HEK293 (cell line): ENCODE measurements around the gene SPACDR.

Experiments
- CTCF ChIA-PET: fragments of 350-600 bp; formaldehyde crosslinking; extraction: SDS; loops from one replicate; lab custom pipeline; 2021; ENCODE audit warnings: antibody characterized with exemption; lab: Yijun Ruan, JAX
- POLR2A ChIA-PET: fragments of 300-600 bp; formaldehyde crosslinking; extraction: SDS; loops from one replicate; lab custom pipeline; 2020; ENCODE audit warnings: antibody characterized with exemption, inconsistent platforms; lab: Yijun Ruan, JAX
- H3K27ac ChIP-seq: fragments of 200-500 bp; sonication (Bioruptor generic); 2 replicates; pipeline ENCODE4 v1.5.1; 2014; ENCODE audit warnings: low read depth, low read length, control low read depth, inconsistent platforms; ENCODE audit errors: extremely low read depth
- H3K36me3 ChIP-seq, 2 experiments: fragments of 200-500 bp in 1 of 2; sonication (Bioruptor generic) in 1 of 2; 1 replicate in 1 of 2; 2 replicates in 1 of 2; pipeline ENCODE4 v1.5.1; 2014 to 2017; ENCODE audit warnings: inconsistent platforms in 2 of 2, low read length in 2 of 2; ENCODE audit not compliant: control insufficient read depth in 2 of 2, insufficient read depth in 1 of 2
- H3K4me1 ChIP-seq: fragments of 200-500 bp; sonication (Bioruptor generic); 2 replicates; pipeline ENCODE4 v1.5.1; 2014; ENCODE audit warnings: mild to moderate bottlenecking, low read length, inconsistent platforms; ENCODE audit not compliant: control insufficient read depth, insufficient read depth
- H3K4me3 ChIP-seq: 2 replicates; pipeline ENCODE4 v1.5.1; 2011; ENCODE audit warnings: low read depth, mild to moderate bottlenecking, control low read depth, low read length, moderate library complexity
- H3K9me3 ChIP-seq: fragments of 200-500 bp; sonication (Bioruptor generic); 2 replicates; pipeline ENCODE4 v1.5.1; 2014; ENCODE audit warnings: low read depth, low read length, inconsistent platforms; ENCODE audit not compliant: control insufficient read depth, insufficient read depth
- KLF7 ChIP-seq: fragments of 450-650 bp; formaldehyde crosslinking; IDR thresholded peaks from 2 replicates; pipeline ENCODE4 v1.5.1; 2016; ENCODE audit warnings: missing biosample characterization, missing genetic modification characterization, borderline replicate concordance
- PRDM2 ChIP-seq: fragments of 450-650 bp; formaldehyde crosslinking; IDR thresholded peaks from 2 replicates; pipeline ENCODE4 v1.5.1; 2016; ENCODE audit warnings: missing biosample characterization, missing genetic modification characterization, borderline replicate concordance
- SCRT1 ChIP-seq: fragments of 450-650 bp; formaldehyde crosslinking; IDR thresholded peaks from 2 replicates; pipeline ENCODE4 v1.5.1; 2016; ENCODE audit warnings: missing biosample characterization, missing genetic modification characterization, borderline replicate concordance
- YY2 ChIP-seq: fragments of 450-650 bp; formaldehyde crosslinking; IDR thresholded peaks from 2 replicates; pipeline ENCODE4 v1.5.1; 2016; ENCODE audit warnings: missing biosample characterization, missing genetic modification characterization
- ZNF121 ChIP-seq: fragments of 450-650 bp; formaldehyde crosslinking; IDR thresholded peaks from 2 replicates; pipeline ENCODE4 v1.5.1; 2016; ENCODE audit warnings: missing biosample characterization, missing genetic modification characterization
- ZNF132 ChIP-seq: fragments of 450-650 bp; formaldehyde crosslinking; IDR thresholded peaks from 2 replicates; pipeline ENCODE4 v1.5.1; 2017; ENCODE audit warnings: missing biosample characterization, missing genetic modification characterization, borderline replicate concordance
- ZNF146 ChIP-seq: fragments of 450-650 bp; formaldehyde crosslinking; IDR thresholded peaks from 2 replicates; pipeline ENCODE4 v1.5.1; 2016; ENCODE audit warnings: missing biosample characterization, missing genetic modification characterization
- ZNF184 ChIP-seq: fragments of 450-650 bp; IDR thresholded peaks from 2 replicates; pipeline ENCODE4 v1.5.1; 2018; ENCODE audit warnings: missing biosample characterization, mild to moderate bottlenecking, missing genetic modification characterization
- ZNF423 ChIP-seq: fragments of 450-650 bp; formaldehyde crosslinking; IDR thresholded peaks from 2 replicates; pipeline ENCODE4 v1.5.1; 2016; ENCODE audit warnings: missing biosample characterization, missing genetic modification characterization
- ZNF501 ChIP-seq: fragments of 450-650 bp; formaldehyde crosslinking; IDR thresholded peaks from 2 replicates; pipeline ENCODE4 v1.5.1; 2016; ENCODE audit warnings: missing biosample characterization, missing genetic modification characterization
- ZNF510 ChIP-seq: fragments of 450-650 bp; formaldehyde crosslinking; IDR thresholded peaks from 2 replicates; pipeline ENCODE4 v1.5.1; 2018; ENCODE audit warnings: mild to moderate bottlenecking, missing genetic modification characterization, missing biosample characterization; ENCODE audit not compliant: insufficient replicate concordance
- ZNF623 ChIP-seq: fragments of 450-650 bp; formaldehyde crosslinking; IDR thresholded peaks from 2 replicates; pipeline ENCODE4 v1.5.1; 2016; ENCODE audit warnings: missing biosample characterization, missing genetic modification characterization
- ZNF701 ChIP-seq: fragments of 450-650 bp; formaldehyde crosslinking; IDR thresholded peaks from 2 replicates; pipeline ENCODE4 v1.5.1; 2016; ENCODE audit warnings: missing biosample characterization, missing genetic modification characterization
- ZNF76 ChIP-seq: fragments of 450-650 bp; formaldehyde crosslinking; IDR thresholded peaks from 2 replicates; pipeline ENCODE4; 2016; ENCODE audit warnings: low read depth, missing biosample characterization, missing genetic modification characterization, borderline replicate concordance
- ZNF791 ChIP-seq: fragments of 450-650 bp; formaldehyde crosslinking; IDR thresholded peaks from 2 replicates; pipeline ENCODE4 v1.5.1; 2016; ENCODE audit warnings: missing biosample characterization, missing genetic modification characterization
- ZNF837 ChIP-seq: fragments of 450-650 bp; formaldehyde crosslinking; IDR thresholded peaks from 2 replicates; pipeline ENCODE4 v1.5.1; 2016; ENCODE audit warnings: missing biosample characterization, missing genetic modification characterization
- TF ChIP-seq, protein P1 (sequence below): fragments of 450-650 bp; formaldehyde crosslinking; IDR thresholded peaks from 2 replicates; pipeline ENCODE4 v1.5.1; 2016; ENCODE audit warnings: missing biosample characterization, missing genetic modification characterization
- TF ChIP-seq, protein P2 (sequence below): fragments of 450-650 bp; formaldehyde crosslinking; IDR thresholded peaks from 2 replicates; pipeline ENCODE4 v1.5.1; 2016; ENCODE audit warnings: missing biosample characterization, missing genetic modification characterization, low read depth
- TF ChIP-seq, protein P3 (sequence below): fragments of 450-650 bp; formaldehyde crosslinking; IDR thresholded peaks from 2 replicates; pipeline ENCODE4 v1.5.1; 2017; ENCODE audit warnings: missing biosample characterization, missing genetic modification characterization
- TF ChIP-seq, protein P4 (sequence below): fragments of 450-650 bp; formaldehyde crosslinking; IDR thresholded peaks from 2 replicates; pipeline ENCODE4 v1.5.1; 2016; ENCODE audit warnings: missing biosample characterization, missing genetic modification characterization

The SPACDR gene

GRCh38 chr7:100464210-100464660, at the start of gene SPACDR:
SPACDR (minus strand) TSS chr7:100464260; CDS start chr7:100464025, 235 bp downstream.
- H3K9me3 ChIP-seq: no peaks in the 10 kb centered on the region
- H3K4me3 ChIP-seq: no peak within 1 kb of the TSS
- no peaks in the 10 kb centered on the region for H3K4me1 ChIP-seq
- TF ChIP-seq ZNF121 (tag by site-specific recombination) (0 out of 2 replicates have a peak, but pooled peaks have one; percentile 33), ZNF132 (tag by site-specific recombination) (no peak), SCRT1 (tag by site-specific recombination) (no peak)
- TF ChIP-seq, protein P1, sequence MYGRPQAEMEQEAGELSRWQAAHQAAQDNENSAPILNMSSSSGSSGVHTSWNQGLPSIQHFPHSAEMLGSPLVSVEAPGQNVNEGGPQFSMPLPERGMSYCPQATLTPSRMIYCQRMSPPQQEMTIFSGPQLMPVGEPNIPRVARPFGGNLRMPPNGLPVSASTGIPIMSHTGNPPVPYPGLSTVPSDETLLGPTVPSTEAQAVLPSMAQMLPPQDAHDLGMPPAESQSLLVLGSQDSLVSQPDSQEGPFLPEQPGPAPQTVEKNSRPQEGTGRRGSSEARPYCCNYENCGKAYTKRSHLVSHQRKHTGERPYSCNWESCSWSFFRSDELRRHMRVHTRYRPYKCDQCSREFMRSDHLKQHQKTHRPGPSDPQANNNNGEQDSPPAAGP (tag by site-specific recombination): no peak
- POLR2A ChIA-PET: interaction anchor here (0.7 kb wide), 1 partner anchor 34 kb away, joined by 4 read pairs; no protein-coding TSS in a partner anchor
- CTCF ChIA-PET: interaction anchor here (1.4 to 6.7 kb wide), 5 partner anchors 10 to 100 kb away, joined by 3 to 85 read pairs (median 7); partner anchors contain the start of gene NYAP1
- H3K36me3 ChIP-seq: peaks cover 0 to 13% of the 10 kb centered on the region in 2 experiments; a peak in 2 of 3 replicates
- H3K27ac ChIP-seq: no peak within 1 kb of the TSS

GRCh38 chr7:100513212-100513810, 49.3 kb upstream of the SPACDR start:
- H3K4me3 ChIP-seq: no peak overlapping the region
- no peaks in the 10 kb centered on the region for H3K4me1 ChIP-seq
- H3K27ac ChIP-seq: no peak overlapping the region
- ChIA-PET CTCF (no interaction called here), POLR2A (interaction anchor here (0.7 kb wide), 2 partner anchors 8 to 733 kb away, joined by 4 to 8 read pairs; no protein-coding TSS in a partner anchor)
- no peaks in the 10 kb centered on the region for H3K36me3 ChIP-seq
- no peaks in the 10 kb centered on the region for H3K9me3 ChIP-seq
- TF ChIP-seq ZNF184 (tag by site-specific recombination): no peak
- TF ChIP-seq, protein P2, sequence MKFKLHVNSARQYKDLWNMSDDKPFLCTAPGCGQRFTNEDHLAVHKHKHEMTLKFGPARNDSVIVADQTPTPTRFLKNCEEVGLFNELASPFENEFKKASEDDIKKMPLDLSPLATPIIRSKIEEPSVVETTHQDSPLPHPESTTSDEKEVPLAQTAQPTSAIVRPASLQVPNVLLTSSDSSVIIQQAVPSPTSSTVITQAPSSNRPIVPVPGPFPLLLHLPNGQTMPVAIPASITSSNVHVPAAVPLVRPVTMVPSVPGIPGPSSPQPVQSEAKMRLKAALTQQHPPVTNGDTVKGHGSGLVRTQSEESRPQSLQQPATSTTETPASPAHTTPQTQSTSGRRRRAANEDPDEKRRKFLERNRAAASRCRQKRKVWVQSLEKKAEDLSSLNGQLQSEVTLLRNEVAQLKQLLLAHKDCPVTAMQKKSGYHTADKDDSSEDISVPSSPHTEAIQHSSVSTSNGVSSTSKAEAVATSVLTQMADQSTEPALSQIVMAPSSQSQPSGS (tag by site-specific recombination): no peak
- TF ChIP-seq ZNF76 (tag by site-specific recombination): no peak
- no peak for TF ChIP-seq ZNF791
- no peak for TF ChIP-seq ZNF510 (tag by site-specific recombination)
- TF ChIP-seq ZNF623 (tag by site-specific recombination): no peak
- TF ChIP-seq, protein P3, sequence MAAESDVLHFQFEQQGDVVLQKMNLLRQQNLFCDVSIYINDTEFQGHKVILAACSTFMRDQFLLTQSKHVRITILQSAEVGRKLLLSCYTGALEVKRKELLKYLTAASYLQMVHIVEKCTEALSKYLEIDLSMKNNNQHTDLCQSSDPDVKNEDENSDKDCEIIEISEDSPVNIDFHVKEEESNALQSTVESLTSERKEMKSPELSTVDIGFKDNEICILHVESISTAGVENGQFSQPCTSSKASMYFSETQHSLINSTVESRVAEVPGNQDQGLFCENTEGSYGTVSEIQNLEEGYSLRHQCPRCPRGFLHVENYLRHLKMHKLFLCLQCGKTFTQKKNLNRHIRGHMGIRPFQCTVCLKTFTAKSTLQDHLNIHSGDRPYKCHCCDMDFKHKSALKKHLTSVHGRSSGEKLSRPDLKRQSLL (tag by site-specific recombination): no peak
- no peak for TF ChIP-seq YY2 (tag by site-specific recombination)
- no peak for TF ChIP-seq PRDM2 (tag by site-specific recombination)
- no peak for TF ChIP-seq ZNF146
- TF ChIP-seq, protein P4, sequence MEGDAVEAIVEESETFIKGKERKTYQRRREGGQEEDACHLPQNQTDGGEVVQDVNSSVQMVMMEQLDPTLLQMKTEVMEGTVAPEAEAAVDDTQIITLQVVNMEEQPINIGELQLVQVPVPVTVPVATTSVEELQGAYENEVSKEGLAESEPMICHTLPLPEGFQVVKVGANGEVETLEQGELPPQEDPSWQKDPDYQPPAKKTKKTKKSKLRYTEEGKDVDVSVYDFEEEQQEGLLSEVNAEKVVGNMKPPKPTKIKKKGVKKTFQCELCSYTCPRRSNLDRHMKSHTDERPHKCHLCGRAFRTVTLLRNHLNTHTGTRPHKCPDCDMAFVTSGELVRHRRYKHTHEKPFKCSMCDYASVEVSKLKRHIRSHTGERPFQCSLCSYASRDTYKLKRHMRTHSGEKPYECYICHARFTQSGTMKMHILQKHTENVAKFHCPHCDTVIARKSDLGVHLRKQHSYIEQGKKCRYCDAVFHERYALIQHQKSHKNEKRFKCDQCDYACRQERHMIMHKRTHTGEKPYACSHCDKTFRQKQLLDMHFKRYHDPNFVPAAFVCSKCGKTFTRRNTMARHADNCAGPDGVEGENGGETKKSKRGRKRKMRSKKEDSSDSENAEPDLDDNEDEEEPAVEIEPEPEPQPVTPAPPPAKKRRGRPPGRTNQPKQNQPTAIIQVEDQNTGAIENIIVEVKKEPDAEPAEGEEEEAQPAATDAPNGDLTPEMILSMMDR (tag by site-specific recombination): no peak
- TF ChIP-seq ZNF837 (tag by site-specific recombination): no peak
- TF ChIP-seq KLF7 (tag by site-specific recombination): no peak
- no peak for TF ChIP-seq ZNF423 (tag by site-specific recombination)
- no peak for TF ChIP-seq ZNF701
- no peak for TF ChIP-seq ZNF501 (tag by site-specific recombination)
